Rectal smooth muscle tissue (tissue), 1 donor: ENCODE results near the gene EAF1.

Source experiments
- H3K27ac ChIP-seq: one replicate; pipeline ENCODE4 v1.7.0; 2013; ENCODE audit warnings: low read depth, low read length, inconsistent platforms
- H3K27me3 ChIP-seq: one replicate; pipeline ENCODE4 v1.7.0; 2013; ENCODE audit warnings: low read length; ENCODE audit not compliant: control insufficient read depth, insufficient read depth
- H3K36me3 ChIP-seq: one replicate; pipeline ENCODE4 v1.7.0; 2013; ENCODE audit warnings: low read length; ENCODE audit not compliant: control insufficient read depth, insufficient read depth
- H3K4me1 ChIP-seq: one replicate; pipeline ENCODE4 v1.7.0; 2013; ENCODE audit warnings: low read length; ENCODE audit not compliant: control insufficient read depth, insufficient read depth
- H3K4me3 ChIP-seq: one replicate; pipeline ENCODE4 v1.7.0; 2013; ENCODE audit warnings: low read length
- H3K9ac ChIP-seq: one replicate; pipeline ENCODE4 v1.7.0; 2013; ENCODE audit warnings: low read length

Gene EAF1

DNA sequence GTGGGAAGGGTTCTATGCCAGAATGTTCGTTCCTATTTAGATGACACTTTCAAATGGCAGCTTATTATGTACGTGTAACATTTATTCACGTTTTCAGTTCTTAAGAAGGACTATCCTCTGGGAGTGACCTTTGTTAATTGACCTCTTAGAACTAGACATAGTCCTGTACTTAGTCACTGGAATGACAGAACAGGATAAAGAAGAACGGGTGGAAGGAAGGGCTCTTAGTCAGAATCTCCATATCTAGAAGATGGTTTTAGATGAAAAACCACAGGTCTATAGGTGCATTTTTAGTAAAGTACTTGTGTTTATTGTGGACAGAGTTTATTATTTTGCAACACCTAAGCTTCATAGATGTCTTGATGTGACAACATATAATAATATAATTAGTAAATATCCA, 6.5 kb upstream of the EAF1 start:
- Histone ChIP-seq H3K27me3 (no peaks in the 10 kb centered on the region), H3K4me1 (no peaks in the 10 kb centered on the region), H3K4me3 (no peak overlapping the region), H3K36me3 (no peaks in the 10 kb centered on the region), H3K27ac (no peak overlapping the region), H3K9ac (no peak overlapping the region)

DNA sequence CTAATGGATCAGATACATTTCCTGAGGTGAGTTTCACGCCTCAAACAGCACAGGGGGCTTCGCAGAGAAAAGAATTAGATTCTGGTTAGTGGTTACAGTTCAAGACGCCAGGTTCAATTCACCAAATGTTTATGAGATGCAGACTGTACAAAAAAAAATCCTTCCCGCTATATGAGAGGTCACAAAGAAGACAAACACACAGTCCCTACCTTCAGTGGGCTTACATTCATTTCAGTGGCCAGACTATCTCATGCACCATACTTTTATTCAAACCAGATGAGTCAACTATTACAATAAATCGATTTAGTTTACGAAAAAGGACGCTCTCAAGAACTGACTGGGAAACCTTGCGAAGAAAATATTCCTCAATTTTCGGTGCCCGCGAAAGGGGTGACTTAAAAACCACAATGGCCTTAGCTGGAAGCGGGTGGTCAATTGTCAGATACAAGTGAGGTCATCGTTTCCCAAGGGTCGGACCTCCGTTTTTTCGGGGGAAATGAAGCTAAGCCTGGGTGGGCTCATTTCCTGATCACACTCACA, 749 bp upstream of the EAF1 start:
- Histone ChIP-seq H3K4me1 (peaks cover 4% of the 10 kb centered on the region), H3K27ac (peak overlapping the region; percentile 66), H3K36me3 (no peaks in the 10 kb centered on the region)

DNA sequence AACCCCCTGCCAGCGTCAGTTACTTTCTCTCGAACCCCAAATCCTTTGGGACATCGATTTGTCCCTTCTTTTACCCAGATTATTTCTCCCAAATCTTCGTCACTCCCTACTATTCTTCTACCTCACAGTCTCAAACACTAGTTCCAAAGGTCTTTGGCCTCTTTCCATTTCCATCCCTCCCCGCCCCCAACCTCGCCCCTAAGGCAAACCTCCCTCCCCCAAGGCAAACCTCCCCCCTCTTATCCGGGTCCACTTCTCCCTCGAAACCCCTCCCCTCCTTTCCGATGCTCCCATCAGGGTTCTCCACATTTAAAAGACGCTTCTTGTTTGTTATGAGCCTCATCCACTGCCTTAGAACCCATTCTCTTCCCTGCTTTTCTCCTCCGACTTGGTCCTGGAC, 583 bp downstream of the EAF1 start:
- Histone ChIP-seq H3K4me1 (peaks cover 4% of the 10 kb centered on the region), H3K27ac (peak overlapping the region; percentile 66), H3K4me3 (peak overlapping the region; percentile 94), H3K27me3 (no peaks in the 10 kb centered on the region), H3K9ac (peak overlapping the region; percentile 78), H3K36me3 (peaks cover 3% of the 10 kb centered on the region)

More for the DNA sequence above, 749 bp upstream of the EAF1 start:
- Histone ChIP-seq H3K27me3 (no peaks in the 10 kb centered on the region), H3K9ac (peak overlapping the region; percentile 72), H3K4me3 (peak overlapping the region; percentile 94)

DNA sequence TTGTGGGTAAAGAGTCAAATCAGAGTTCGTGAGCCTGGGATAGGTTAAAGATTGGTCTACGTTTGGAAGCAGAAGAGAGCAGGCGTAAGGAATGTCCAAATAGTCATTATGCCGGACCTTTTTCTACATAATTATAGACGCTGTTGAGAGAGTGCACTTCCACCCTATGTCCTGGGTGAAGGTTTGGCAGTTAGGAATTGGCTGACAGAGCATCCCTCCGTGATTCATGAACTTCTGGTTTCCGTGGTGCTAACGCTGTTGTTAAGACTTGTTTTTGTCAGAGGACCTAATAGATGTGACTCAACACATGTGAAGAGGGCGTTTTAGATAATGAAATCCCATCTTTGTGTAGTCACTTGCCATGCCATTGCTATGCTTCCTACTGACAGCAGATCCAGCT, 1.1 kb downstream of the EAF1 start:
- Histone ChIP-seq H3K27me3 (no peaks in the 10 kb centered on the region), H3K36me3 (peaks cover 6% of the 10 kb centered on the region), H3K4me1 (peaks cover 4% of the 10 kb centered on the region), H3K4me3 (peak overlapping the region; percentile 94), H3K9ac (no peak overlapping the region), H3K27ac (no peak overlapping the region)

DNA sequence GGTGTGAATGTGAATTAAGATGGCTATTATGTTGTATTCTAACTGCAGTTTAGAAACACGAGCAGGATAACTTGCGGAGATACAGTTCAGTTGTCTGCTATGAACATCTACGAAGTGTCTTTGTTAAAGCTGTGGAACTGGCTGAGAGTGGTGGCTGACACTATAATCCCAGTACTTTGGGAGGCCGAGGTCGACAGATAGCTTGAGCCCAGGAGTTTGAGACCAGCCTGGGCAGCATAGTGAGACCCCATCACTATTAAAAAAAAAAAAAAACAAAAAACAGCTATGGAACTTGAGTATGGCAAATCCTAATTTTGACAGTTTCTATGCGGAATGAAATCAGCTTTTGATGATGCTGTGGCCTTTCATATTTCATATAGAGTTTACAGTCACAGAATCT, 1.7 kb downstream of the EAF1 start:
- Histone ChIP-seq H3K27ac (no peak overlapping the region), H3K4me3 (peak overlapping the region; percentile 94), H3K36me3 (peaks cover 6% of the 10 kb centered on the region), H3K4me1 (peaks cover 4% of the 10 kb centered on the region), H3K9ac (no peak overlapping the region), H3K27me3 (no peaks in the 10 kb centered on the region)

DNA sequence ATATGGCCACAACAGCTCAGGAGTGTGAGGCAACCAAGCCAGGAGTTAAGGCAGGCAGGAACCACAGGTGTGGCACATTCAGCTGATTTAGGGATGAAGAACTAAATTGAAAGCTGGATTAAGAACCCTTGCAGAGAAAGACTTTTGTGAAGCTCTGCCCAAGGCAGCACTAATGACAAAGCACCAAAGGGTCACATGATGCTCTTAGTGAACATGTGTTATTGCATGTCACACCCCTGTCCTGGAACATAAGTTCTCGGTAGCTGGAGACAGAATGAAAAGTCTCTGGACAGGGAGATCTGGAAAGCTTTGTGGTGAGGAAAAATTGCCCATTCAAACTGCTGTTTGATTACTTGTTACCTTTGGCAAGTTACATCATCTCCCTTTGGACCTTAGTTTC, 3.2 kb downstream of the EAF1 start:
- no peak overlapping the region for H3K9ac ChIP-seq
- no peak overlapping the region for H3K4me3 ChIP-seq
- peaks cover 4% of the 10 kb centered on the region for H3K4me1 ChIP-seq
- H3K36me3 ChIP-seq: peaks cover 15% of the 10 kb centered on the region
- H3K27ac ChIP-seq: no peak overlapping the region
- no peaks in the 10 kb centered on the region for H3K27me3 ChIP-seq

DNA sequence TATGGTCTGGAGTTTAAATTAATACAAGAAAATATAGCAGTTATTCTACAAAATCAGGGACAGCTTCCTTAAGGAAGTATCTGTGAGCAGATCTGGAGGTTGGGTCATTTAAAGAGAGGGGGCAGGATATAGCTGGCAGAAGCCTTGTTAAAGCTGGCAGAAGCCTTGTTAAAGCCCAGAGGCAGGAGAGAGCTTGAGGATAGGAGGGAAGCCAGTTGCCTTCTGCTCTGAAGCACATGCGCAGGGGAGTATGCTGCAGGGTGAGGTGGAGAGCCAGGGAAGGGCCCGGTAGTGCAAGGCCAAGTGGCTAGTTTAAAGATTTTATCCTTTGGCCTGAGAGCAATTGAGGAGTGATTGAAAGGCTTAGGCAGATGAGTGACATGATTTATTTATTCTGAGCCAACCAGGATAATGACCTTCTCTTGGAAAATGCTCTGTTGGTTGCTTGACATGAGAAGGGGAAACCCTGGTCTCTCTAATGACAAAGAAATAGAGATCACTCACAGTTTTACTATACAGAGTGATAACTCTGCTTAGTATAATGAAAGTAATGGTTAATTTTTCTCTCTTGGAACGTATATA, 3.9 kb downstream of the EAF1 start:
- H3K27ac ChIP-seq: no peak overlapping the region
- no peak overlapping the region for H3K9ac ChIP-seq
- peaks cover 18% of the 10 kb centered on the region for H3K36me3 ChIP-seq
- H3K4me3 ChIP-seq: no peak overlapping the region
- peaks cover 4% of the 10 kb centered on the region for H3K4me1 ChIP-seq
- no peaks in the 10 kb centered on the region for H3K27me3 ChIP-seq

DNA sequence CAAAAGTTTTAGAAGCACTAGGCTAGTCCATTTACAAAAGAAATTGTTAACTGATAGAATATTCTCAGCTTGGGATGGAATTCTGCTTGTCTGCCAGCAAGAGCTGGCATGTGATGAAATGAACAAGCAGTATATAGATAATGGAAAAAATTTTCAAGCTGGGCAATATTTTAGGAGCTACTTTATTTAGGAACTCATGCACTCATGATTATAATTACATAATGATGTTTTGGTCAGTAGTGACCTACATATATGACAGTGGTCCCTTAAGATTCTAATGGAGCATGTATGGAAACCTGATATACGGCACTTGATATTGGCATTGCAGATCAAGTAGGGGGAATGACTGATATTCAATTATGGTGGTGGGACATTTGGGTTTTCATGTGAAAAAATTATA, 6.1 kb downstream of the EAF1 start:
- H3K27ac ChIP-seq: no peak overlapping the region
- peaks cover 4% of the 10 kb centered on the region for H3K4me1 ChIP-seq
- no peaks in the 10 kb centered on the region for H3K27me3 ChIP-seq
- H3K36me3 ChIP-seq: peaks cover 28% of the 10 kb centered on the region
- H3K4me3 ChIP-seq: no peak overlapping the region
- no peak overlapping the region for H3K9ac ChIP-seq

DNA sequence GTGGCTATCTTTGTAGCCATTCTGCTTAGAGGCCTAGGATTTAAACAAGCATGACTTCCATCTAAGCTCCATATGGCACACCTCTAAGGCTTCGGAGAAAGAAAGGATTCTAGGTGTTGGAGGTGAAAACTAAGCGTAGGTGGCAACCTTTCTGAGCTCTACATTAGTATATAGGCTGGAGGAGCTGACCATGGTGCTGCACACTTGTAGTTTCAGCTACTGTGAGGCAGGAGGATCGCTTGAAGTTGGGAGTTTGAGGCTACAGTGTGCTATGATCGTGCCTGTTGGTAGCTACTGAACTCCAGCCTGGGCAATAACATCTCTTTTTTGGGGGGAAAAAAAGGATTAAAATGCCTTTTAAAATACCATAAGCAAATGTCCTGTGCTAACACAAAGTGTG, 7.4 kb downstream of the EAF1 start:
- Histone ChIP-seq H3K36me3 (peaks cover 33% of the 10 kb centered on the region), H3K4me3 (no peak overlapping the region), H3K9ac (no peak overlapping the region), H3K27me3 (no peaks in the 10 kb centered on the region), H3K4me1 (no peaks in the 10 kb centered on the region), H3K27ac (no peak overlapping the region)

DNA sequence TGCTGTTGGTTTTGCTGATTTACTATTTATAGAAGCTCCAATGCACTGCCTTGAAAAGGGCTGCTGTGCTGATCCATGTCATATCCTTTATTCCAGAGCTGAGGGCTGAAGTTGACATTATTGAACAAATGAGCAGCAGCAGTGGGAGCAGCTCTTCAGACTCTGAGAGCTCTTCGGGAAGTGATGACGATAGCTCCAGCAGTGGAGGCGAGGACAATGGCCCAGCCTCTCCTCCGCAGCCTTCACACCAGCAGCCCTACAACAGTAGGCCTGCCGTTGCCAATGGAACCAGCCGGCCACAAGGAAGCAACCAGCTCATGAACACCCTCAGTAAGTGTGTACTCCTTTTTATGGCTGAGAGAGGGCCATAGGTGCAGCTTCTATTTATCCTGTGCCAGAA, 8.8 kb downstream of the EAF1 start:
- Histone ChIP-seq H3K27ac (no peak overlapping the region), H3K27me3 (no peaks in the 10 kb centered on the region), H3K4me3 (no peak overlapping the region), H3K36me3 (peaks cover 41% of the 10 kb centered on the region), H3K4me1 (no peaks in the 10 kb centered on the region), H3K9ac (no peak overlapping the region)

DNA sequence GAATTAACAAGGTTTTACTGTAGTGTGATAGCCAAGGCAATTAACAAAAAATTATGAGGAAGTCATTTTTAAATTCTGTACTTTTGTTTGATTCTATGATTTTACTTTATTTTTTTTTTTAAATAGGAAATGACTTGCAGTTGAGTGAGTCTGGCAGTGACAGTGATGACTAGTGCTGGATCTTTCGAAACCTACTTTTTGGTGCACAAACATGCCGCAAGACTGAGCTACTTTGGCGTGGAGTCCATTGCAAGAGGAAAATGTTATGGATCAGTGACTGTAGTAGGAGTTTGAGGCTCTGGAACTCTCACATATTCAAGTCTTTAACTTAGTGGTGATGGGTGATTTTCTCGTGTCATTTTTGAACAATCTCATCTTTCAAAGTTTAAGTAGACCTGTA, 11.6 kb downstream of the EAF1 start:
- Histone ChIP-seq H3K27me3 (no peaks in the 10 kb centered on the region), H3K4me1 (no peaks in the 10 kb centered on the region), H3K36me3 (peaks cover 35% of the 10 kb centered on the region), H3K9ac (no peak overlapping the region), H3K27ac (no peak overlapping the region), H3K4me3 (no peak overlapping the region)

DNA sequence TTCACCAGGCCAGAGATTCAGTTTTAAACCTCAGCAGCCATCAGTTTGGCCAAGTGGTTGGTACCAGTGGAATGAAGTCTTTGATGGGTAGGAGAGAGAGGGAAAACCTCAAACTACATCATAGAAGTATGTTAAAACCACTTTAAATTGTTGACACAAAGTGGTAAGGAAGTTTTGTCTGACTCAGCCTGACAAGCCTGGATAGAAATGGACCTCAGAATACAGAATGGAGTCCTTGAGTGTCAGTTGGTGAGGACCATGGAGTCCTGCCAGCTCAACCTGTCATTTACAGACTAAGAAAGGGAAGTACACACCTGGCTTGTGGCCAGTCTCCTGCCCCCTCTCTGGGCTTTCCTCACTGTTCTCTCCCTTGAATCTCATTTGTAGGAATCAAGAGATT, 12.1 kb downstream of the EAF1 start:
- H3K36me3 ChIP-seq: peaks cover 32% of the 10 kb centered on the region
- no peak overlapping the region for H3K9ac ChIP-seq
- H3K4me1 ChIP-seq: no peaks in the 10 kb centered on the region
- H3K27ac ChIP-seq: no peak overlapping the region
- no peaks in the 10 kb centered on the region for H3K27me3 ChIP-seq
- no peak overlapping the region for H3K4me3 ChIP-seq

DNA sequence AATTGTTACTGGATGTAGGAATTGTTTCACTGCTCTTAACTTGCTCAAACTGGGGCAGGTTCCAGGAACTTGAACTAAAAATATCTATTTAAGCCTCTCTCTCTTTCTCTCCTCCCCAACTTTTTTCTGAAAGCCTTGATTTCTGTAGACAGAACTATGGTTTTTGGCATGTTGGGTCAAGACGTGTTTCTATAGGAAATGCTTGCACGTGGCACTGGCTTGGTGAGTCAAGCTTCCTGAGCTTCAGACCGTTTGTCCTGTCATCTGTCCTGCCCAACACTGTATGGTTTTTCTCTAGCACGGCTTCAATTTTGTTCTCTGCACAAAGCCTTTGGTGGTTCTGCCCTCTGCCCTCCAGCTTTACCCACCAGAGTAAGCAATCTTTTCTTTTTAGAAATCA, 13.5 kb downstream of the EAF1 start:
- Histone ChIP-seq H3K27me3 (no peaks in the 10 kb centered on the region), H3K27ac (no peak overlapping the region), H3K4me3 (no peak overlapping the region), H3K4me1 (no peaks in the 10 kb centered on the region), H3K9ac (no peak overlapping the region), H3K36me3 (peaks cover 25% of the 10 kb centered on the region)
